Trophoblast cell (in vitro differentiated cells and primary cell): ENCODE data around the gene BZW1.
"Not testable (repeated sequence)": the region's sequence is repeated elsewhere in the genome, so short reads cannot be mapped to it uniquely, and the experiment has no call there.

Source experiments
- DNase-seq, 2 donors: peaks; one replicate each; pipeline ENCODE4 v3.0.0-alpha.2; 2016
- H2AFZ ChIP-seq: 2 replicates; pipeline ENCODE4 v1.6.1; 2013; ENCODE audit warnings: low read length, moderate library complexity, mild to moderate bottlenecking; ENCODE audit not compliant: insufficient read depth, poor library complexity
- H2AK5ac ChIP-seq: 2 replicates; pipeline ENCODE4 v1.6.1; 2013; ENCODE audit warnings: mild to moderate bottlenecking, low read length
- H2BK120ac ChIP-seq: 2 replicates; pipeline ENCODE4 v1.6.1; 2013; ENCODE audit warnings: low read length, mild to moderate bottlenecking, moderate library complexity; ENCODE audit not compliant: insufficient read depth, poor library complexity
- H2BK12ac ChIP-seq: 2 replicates; pipeline ENCODE4 v1.6.1; 2013; ENCODE audit warnings: mild to moderate bottlenecking, low read length, moderate library complexity
- H2BK5ac ChIP-seq: 2 replicates; pipeline ENCODE4 v1.6.1; 2013; ENCODE audit warnings: low read length, low read depth, moderate library complexity, mild to moderate bottlenecking; ENCODE audit not compliant: poor library complexity
- H3K14ac ChIP-seq: 2 replicates; pipeline ENCODE4 v1.6.1; 2013; ENCODE audit warnings: mild to moderate bottlenecking, low read length
- H3K18ac ChIP-seq: 2 replicates; pipeline ENCODE4 v1.6.1; 2013; ENCODE audit warnings: mild to moderate bottlenecking, low read length
- H3K23ac ChIP-seq: 2 replicates; pipeline ENCODE4 v1.6.1; 2013; ENCODE audit warnings: low read length
- H3K27ac ChIP-seq: 2 replicates; pipeline ENCODE4 v1.5.1; 2013; ENCODE audit warnings: low read depth, mild to moderate bottlenecking, inconsistent platforms, low read length, moderate library complexity
- H3K27me3 ChIP-seq: 2 replicates; pipeline ENCODE4 v1.6.1; 2013; ENCODE audit warnings: inconsistent platforms, mild to moderate bottlenecking, low read length, moderate library complexity; ENCODE audit not compliant: insufficient read depth
- H3K36me3 ChIP-seq, 2 experiments: 1 replicate in 1 of 2; 2 replicates in 1 of 2; pipeline ENCODE4 v1.6.1; 2013; ENCODE audit warnings: low read length in 2 of 2, mild to moderate bottlenecking in 2 of 2, moderate library complexity in 1 of 2; ENCODE audit not compliant: insufficient read depth in 2 of 2, control insufficient read depth in 1 of 2
- H3K4ac ChIP-seq: 2 replicates; pipeline ENCODE4 v1.6.1; 2013; ENCODE audit warnings: low read depth, mild to moderate bottlenecking, low read length, moderate library complexity
- H3K4me1 ChIP-seq, 2 experiments: 1 replicate in 1 of 2; 2 replicates in 1 of 2; pipeline ENCODE4 v1.6.1; 2013; ENCODE audit warnings: low read length in 2 of 2, mild to moderate bottlenecking in 2 of 2, moderate library complexity in 1 of 2; ENCODE audit not compliant: insufficient read depth in 2 of 2, control insufficient read depth in 1 of 2
- H3K4me2 ChIP-seq: 2 replicates; pipeline ENCODE4 v1.6.1; 2013; ENCODE audit warnings: inconsistent platforms, mild to moderate bottlenecking, low read length, moderate library complexity
- H3K4me3 ChIP-seq: 2 replicates; pipeline ENCODE4 v1.5.1; 2013; ENCODE audit warnings: mild to moderate bottlenecking, low read depth, low read length, inconsistent platforms
- H3K79me1 ChIP-seq: one replicate; pipeline ENCODE4 v1.6.1; 2013; ENCODE audit warnings: low read length
- H3K79me2 ChIP-seq: 2 replicates; pipeline ENCODE4 v1.6.1; 2013; ENCODE audit warnings: low read length, mild to moderate bottlenecking; ENCODE audit not compliant: control insufficient read depth, insufficient read depth, poor library complexity
- H3K9ac ChIP-seq: 2 replicates; pipeline ENCODE4 v1.6.1; 2013; ENCODE audit warnings: mild to moderate bottlenecking, low read length
- H3K9me3 ChIP-seq: 2 replicates; pipeline ENCODE4 v1.6.1; 2013; ENCODE audit warnings: low read depth, mild to moderate bottlenecking, control low read depth, inconsistent platforms, low read length; ENCODE audit not compliant: insufficient read depth
- H4K12ac ChIP-seq: 2 replicates; pipeline ENCODE4 v1.6.1; 2013; ENCODE audit warnings: low read depth, mild to moderate bottlenecking, low read length, moderate library complexity
- H4K8ac ChIP-seq: 2 replicates; pipeline ENCODE4 v1.6.1; 2013; ENCODE audit warnings: low read depth, mild to moderate bottlenecking, low read length, moderate library complexity
- H4K91ac ChIP-seq: one replicate; pipeline ENCODE4 v1.6.1; 2013; ENCODE audit warnings: low read depth, mild to moderate bottlenecking, low read length, moderate library complexity
- WGBS: extraction: QIAGEN DNeasy Blood & Tissue Kit; methylation state at CpG from one replicate; pipeline ENCODE4 v1.1.7; 2013; ENCODE audit warnings: missing lambda C conversion rate; ENCODE audit not compliant: insufficient read length, insufficient coverage; ENCODE audit errors: extremely low coverage; 5-methylcytosine and 5-hydroxymethylcytosine counted together

Gene BZW1

DNA sequence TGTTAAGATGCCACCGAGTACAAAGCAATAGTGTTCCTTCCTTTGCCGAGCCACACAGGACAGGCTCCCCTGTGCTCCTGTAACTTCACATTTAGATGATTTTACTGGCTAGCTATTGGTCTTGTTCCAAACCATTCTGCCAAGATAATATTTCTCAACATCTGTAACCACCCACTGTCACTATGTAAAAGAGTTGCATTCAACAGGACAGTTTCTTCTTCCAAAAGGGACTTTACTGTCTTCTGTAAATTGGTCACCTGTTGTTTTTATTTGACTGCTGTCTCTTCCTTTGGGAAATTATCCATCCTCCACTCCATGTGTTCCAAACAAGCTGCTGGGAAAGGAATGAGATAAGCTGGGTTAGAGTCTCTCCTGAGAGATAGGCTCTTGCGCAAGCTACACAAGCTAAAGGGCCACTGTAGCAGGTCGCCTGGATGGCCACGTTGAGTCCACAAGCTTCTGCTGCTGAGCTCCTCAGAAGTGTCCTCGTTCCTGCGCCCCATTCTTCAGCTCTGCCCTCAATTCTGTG lies 14.4 kb upstream of the BZW1 start:
- Histone ChIP-seq H2AFZ (no peak overlapping the region), H3K9me3 (no peaks in the 10 kb centered on the region), H3K14ac (no peak overlapping the region), H3K79me2 (no peaks in the 10 kb centered on the region), H3K4me3 (no peak overlapping the region), H3K18ac (no peak overlapping the region), H3K79me1 (no peaks in the 10 kb centered on the region), H3K23ac (no peak overlapping the region), H2AK5ac (no peak overlapping the region), H2BK120ac (no peak overlapping the region), H3K4me1 (no peaks in the 10 kb centered on the region), H2BK12ac (no peak overlapping the region), H2BK5ac (no peak overlapping the region), H3K9ac (no peak overlapping the region), H4K12ac (no peak overlapping the region), H4K91ac (no peak overlapping the region), H4K8ac (no peak overlapping the region), H3K27me3 (no peaks in the 10 kb centered on the region), H3K36me3 (no peaks in the 10 kb centered on the region), H3K4ac (no peak overlapping the region), H3K4me2 (no peak overlapping the region), H3K27ac (no peak overlapping the region)
- DNase-seq: no peak
- no CpG with 5 or more reads among the region's 7 CpGs for WGBS

- no peak for DNase-seq
- no peak overlapping the region for H2AK5ac ChIP-seq
- no peaks in the 10 kb centered on the region for H3K79me2 ChIP-seq
- H3K23ac ChIP-seq: no peak overlapping the region
- H2BK120ac ChIP-seq: no peak overlapping the region
- no peak overlapping the region for H3K4ac ChIP-seq
- no peaks in the 10 kb centered on the region for H3K36me3 ChIP-seq
- WGBS: no CpG with 5 or more reads among the region's 1 CpG
- H3K79me1 ChIP-seq: no peaks in the 10 kb centered on the region
- no peak overlapping the region for H2BK12ac ChIP-seq
- H2BK5ac ChIP-seq: no peak overlapping the region
- H4K12ac ChIP-seq: no peak overlapping the region
- H3K4me1 ChIP-seq: no peaks in the 10 kb centered on the region
- no peaks in the 10 kb centered on the region for H3K27me3 ChIP-seq
- no peak overlapping the region for H4K91ac ChIP-seq
- H3K4me3 ChIP-seq: no peak overlapping the region
- H3K9ac ChIP-seq: no peak overlapping the region
- no peaks in the 10 kb centered on the region for H3K9me3 ChIP-seq
- H2AFZ ChIP-seq: no peak overlapping the region
- H3K4me2 ChIP-seq: no peak overlapping the region
- H3K14ac ChIP-seq: no peak overlapping the region
- H3K18ac ChIP-seq: no peak overlapping the region
- H3K27ac ChIP-seq: no peak overlapping the region
- H4K8ac ChIP-seq: no peak overlapping the region
Observed at GRCh38 chr2:200798514-200798913, 13.2 kb upstream of the BZW1 start.

- no peak overlapping the region for H3K27ac ChIP-seq
- H4K12ac ChIP-seq: no peak overlapping the region
- no peaks in the 10 kb centered on the region for H3K36me3 ChIP-seq
- no peaks in the 10 kb centered on the region for H3K27me3 ChIP-seq
- no peak overlapping the region for H3K9ac ChIP-seq
- H3K79me1 ChIP-seq: no peaks in the 10 kb centered on the region
- no peak overlapping the region for H3K4me3 ChIP-seq
- no peak overlapping the region for H2BK120ac ChIP-seq
- no peak overlapping the region for H3K18ac ChIP-seq
- no peak for DNase-seq
- H3K23ac ChIP-seq: no peak overlapping the region
- no peaks in the 10 kb centered on the region for H3K9me3 ChIP-seq
- no CpG with 5 or more reads among the region's 2 CpGs for WGBS
- H4K8ac ChIP-seq: no peak overlapping the region
- no peaks in the 10 kb centered on the region for H3K4me1 ChIP-seq
- no peak overlapping the region for H2BK5ac ChIP-seq
- H3K14ac ChIP-seq: no peak overlapping the region
- no peak overlapping the region for H2AFZ ChIP-seq
- H3K4me2 ChIP-seq: no peak overlapping the region
- H2AK5ac ChIP-seq: no peak overlapping the region
- H3K4ac ChIP-seq: no peak overlapping the region
- no peak overlapping the region for H2BK12ac ChIP-seq
- H4K91ac ChIP-seq: no peak overlapping the region
- no peaks in the 10 kb centered on the region for H3K79me2 ChIP-seq
Observed at GRCh38 chr2:200800458-200800857, 11.3 kb upstream of the BZW1 start.

- H3K23ac ChIP-seq, H4K91ac ChIP-seq, H3K4me3 ChIP-seq, H3K36me3 ChIP-seq, H3K4me1 ChIP-seq, DNase-seq, H3K9me3 ChIP-seq, H2BK5ac ChIP-seq, H2AFZ ChIP-seq, H3K9ac ChIP-seq, H4K12ac ChIP-seq, H2AK5ac ChIP-seq, H3K14ac ChIP-seq, H2BK120ac ChIP-seq, H3K79me1 ChIP-seq, H3K79me2 ChIP-seq, H2BK12ac ChIP-seq, H3K27me3 ChIP-seq, H4K8ac ChIP-seq, H3K27ac ChIP-seq, H3K4ac ChIP-seq, H3K18ac ChIP-seq, H3K4me2 ChIP-seq: not testable (repeated sequence)
- WGBS: no CpG with 5 or more reads among the region's 1 CpG
Observed at GRCh38 chr2:200801431-200801830, 10.3 kb upstream of the BZW1 start.
